Uterus (tissue), 4 donors: Measurements from ENCODE around the gene OASL. TPM values are rescaled to one million over a fixed set of nuclear protein-coding genes. Genes with fewer than 3 reads are reported as not detected.

Experiments used
- DNase-seq, 2 donors: peaks; one replicate each; pipeline ENCODE4 v3.0.0-alpha.2; 2019 to 2020
- H3K27ac ChIP-seq, 2 donors: fragments of 200-600 bp; sonication (generic); 1 replicate in 1 of 2; 2 replicates in 1 of 2; pipeline ENCODE4 v1.5.1; 2016 to 2018
- H3K27me3 ChIP-seq, 2 donors: fragments of 200-600 bp; sonication (generic); one replicate each; pipeline ENCODE4 v1.5.1; 2018 to 2019; ENCODE audit warnings: control low read depth in 1 of 2
- H3K36me3 ChIP-seq, 2 donors: fragments of 200-600 bp; sonication (generic); one replicate each; pipeline ENCODE4 v1.5.1; 2019; ENCODE audit warnings: control low read depth in 1 of 2
- H3K4me1 ChIP-seq, 2 donors: fragments of 200-600 bp; sonication (generic); one replicate each; pipeline ENCODE4 v1.5.1; 2018 to 2019; ENCODE audit warnings: control low read depth in 1 of 2
- H3K4me3 ChIP-seq, 2 donors: fragments of 200-600 bp; sonication (generic); 1 replicate in 1 of 2; 2 replicates in 1 of 2; pipeline ENCODE4 v1.5.1; 2018 to 2019; ENCODE audit warnings: mild to moderate bottlenecking in 1 of 2
- H3K9me3 ChIP-seq, 2 donors: fragments of 200-600 bp; sonication (generic); one replicate each; pipeline ENCODE4 v1.5.1; 2019; ENCODE audit warnings: control low read depth in 1 of 2
- CTCF ChIP-seq, 4 experiments: fragments of 200-600 bp in 2 of 4; fragments of 450-650 bp in 2 of 4; sonication (generic) in 2 of 4; IDR thresholded peaks; one replicate each; pipeline ENCODE4 v1.5.1; 2016 to 2019; ENCODE audit warnings: antibody characterized with exemption in 4 of 4, mild to moderate bottlenecking in 2 of 4, moderate library complexity in 1 of 4
- POLR2A ChIP-seq, 2 donors: fragments of 450-650 bp; IDR thresholded peaks; one replicate each; pipeline ENCODE4 v1.6.1; 2016; ENCODE audit warnings: antibody characterized with exemption in 2 of 2, mild to moderate bottlenecking in 1 of 2, moderate library complexity in 1 of 2
- intact Hi-C: fragments of 100-400 bp; cut with DNase I; formaldehyde crosslinking; loops from one replicate; pipeline ENCODE4 v1.15.1; 2023; ENCODE audit warnings: low total_unique reads
- total RNA-seq, 4 donors: library from RNA; depleted of rRNA in 3 of 4; stranded (reverse); fragments of >200 nt in 3 of 4; gene quantifications; one replicate each; pipeline versions ENCODE4 v1.1.0 to v1.2.4, GENCODE V29; 2014 to 2023
- donor health status: DM: yes; HTN: yes; CAD: no.

The OASL gene
- total RNA-seq, 4 donors from 2014 or later, result 0.35 to 0.82 TPM; not detected in 2

GRCh38 chr12:120992989-120993388, 46.1 kb downstream of the OASL start:
- DNase-seq, result no peak
- intact Hi-C loops, result no loop called here
- H3K4me3 ChIP-seq, result no peak overlapping the region
- TF ChIP-seq POLR2A (IDR thresholded peaks at IDR 0.05) (no peak), CTCF (IDR thresholded peaks at IDR 0.05) (no peak)
- H3K27me3 ChIP-seq, result no peaks in the 10 kb centered on the region
- no peaks in the 10 kb centered on the region for H3K9me3 ChIP-seq
- H3K4me1 ChIP-seq, result no peaks in the 10 kb centered on the region
- H3K27ac ChIP-seq, result no peak overlapping the region
- no peaks in the 10 kb centered on the region for H3K36me3 ChIP-seq

GRCh38 chr12:120991965-120992364, 47.1 kb downstream of the OASL start:
- H3K9me3 ChIP-seq, result no peaks in the 10 kb centered on the region
- TF ChIP-seq POLR2A (IDR thresholded peaks at IDR 0.05), result no peak
- TF ChIP-seq CTCF (IDR thresholded peaks at IDR 0.05), result no peak
- H3K27me3 ChIP-seq, result no peaks in the 10 kb centered on the region
- no peaks in the 10 kb centered on the region for H3K4me1 ChIP-seq
- H3K27ac ChIP-seq, result no peak overlapping the region
- no peaks in the 10 kb centered on the region for H3K36me3 ChIP-seq
- no peak overlapping the region for H3K4me3 ChIP-seq
- DNase-seq, result no peak
- intact Hi-C loops, result no loop called here

GRCh38 chr12:120990487-120991055, 48.5 kb downstream of the OASL start:
- Histone ChIP-seq H3K27ac (no peak overlapping the region), H3K9me3 (no peaks in the 10 kb centered on the region), H3K4me1 (no peaks in the 10 kb centered on the region), H3K27me3 (no peaks in the 10 kb centered on the region), H3K4me3 (no peak overlapping the region), H3K36me3 (no peaks in the 10 kb centered on the region)
- intact Hi-C loops, result no loop called here
- TF ChIP-seq CTCF (IDR thresholded peaks at IDR 0.05) (no peak), POLR2A (IDR thresholded peaks at IDR 0.05) (no peak)
- no peak for DNase-seq

- no peak for DNase-seq
- Histone ChIP-seq H3K4me1 (no peaks in the 10 kb centered on the region), H3K27me3 (no peaks in the 10 kb centered on the region), H3K27ac (no peak overlapping the region), H3K36me3 (no peaks in the 10 kb centered on the region), H3K4me3 (no peak overlapping the region), H3K9me3 (no peaks in the 10 kb centered on the region)
- TF ChIP-seq POLR2A (IDR thresholded peaks at IDR 0.05) (no peak), CTCF (IDR thresholded peaks at IDR 0.05) (no peak)
- intact Hi-C loops, result no loop called here
Measured at GRCh38 chr12:120989687-120990086, 49.4 kb downstream of the OASL start.

- intact Hi-C loops, result no loop called here
- no peaks in the 10 kb centered on the region for H3K36me3 ChIP-seq
- DNase-seq, result no peak
Measured at GRCh38 chr12:120988658-120989057, 50.4 kb downstream of the OASL start.

More at GRCh38 chr12:120988658-120989057, 50.4 kb downstream of the OASL start:
- TF ChIP-seq POLR2A (IDR thresholded peaks at IDR 0.05), result no peak
- TF ChIP-seq CTCF (IDR thresholded peaks at IDR 0.05), result no peak
- H3K4me1 ChIP-seq, result no peaks in the 10 kb centered on the region
- no peak overlapping the region for H3K27ac ChIP-seq
- no peaks in the 10 kb centered on the region for H3K27me3 ChIP-seq
- no peaks in the 10 kb centered on the region for H3K9me3 ChIP-seq
- H3K4me3 ChIP-seq, result no peak overlapping the region
